SK-MEL-5 (cell line): ENCODE measurements around the gene AIF1L. TPM values are rescaled to one million over a fixed set of nuclear protein-coding genes. Genes with fewer than 3 reads are reported as not detected.

Source experiments
- DNase-seq: peaks from one replicate; pipeline ENCODE4 v3.0.0-alpha.2; 2016; ENCODE audit warnings: low read depth, low spot score
- in situ Hi-C: cut with HindIII; loops from 2 replicates; pipeline ENCODE4 v1.10.0; 2016; ENCODE audit warnings: low sequenced_read_pairs, high pct_unique_total_duplicates, low pct_unique_long_range_greater_than_20kb
- polyA plus RNA-seq, 2 experiments: library from polyadenylated mRNA; depleted of rRNA; stranded (reverse); fragments of >200 nt; gene quantifications; 2 replicates each; pipeline ENCODE4 v1.2.3, GENCODE V29; 2015
- total RNA-seq: library from RNA; depleted of rRNA; stranded (reverse); fragments of >200 nt; shearing (Covaris generic); gene quantifications from 2 replicates; pipeline ENCODE4 v1.2.3, GENCODE V29; 2014; rRNA removed

The AIF1L gene
- total RNA-seq, result 32.6 and 32.7 TPM in 2 replicates
- 20.4 and 22.8 TPM in 2 replicates for polyA plus RNA-seq (2015; cell fraction: cytosol; rRNA removed)
- 13.8 and 14.1 TPM in 2 replicates for polyA plus RNA-seq (2015; cell fraction: nucleus; rRNA removed)

DNA sequence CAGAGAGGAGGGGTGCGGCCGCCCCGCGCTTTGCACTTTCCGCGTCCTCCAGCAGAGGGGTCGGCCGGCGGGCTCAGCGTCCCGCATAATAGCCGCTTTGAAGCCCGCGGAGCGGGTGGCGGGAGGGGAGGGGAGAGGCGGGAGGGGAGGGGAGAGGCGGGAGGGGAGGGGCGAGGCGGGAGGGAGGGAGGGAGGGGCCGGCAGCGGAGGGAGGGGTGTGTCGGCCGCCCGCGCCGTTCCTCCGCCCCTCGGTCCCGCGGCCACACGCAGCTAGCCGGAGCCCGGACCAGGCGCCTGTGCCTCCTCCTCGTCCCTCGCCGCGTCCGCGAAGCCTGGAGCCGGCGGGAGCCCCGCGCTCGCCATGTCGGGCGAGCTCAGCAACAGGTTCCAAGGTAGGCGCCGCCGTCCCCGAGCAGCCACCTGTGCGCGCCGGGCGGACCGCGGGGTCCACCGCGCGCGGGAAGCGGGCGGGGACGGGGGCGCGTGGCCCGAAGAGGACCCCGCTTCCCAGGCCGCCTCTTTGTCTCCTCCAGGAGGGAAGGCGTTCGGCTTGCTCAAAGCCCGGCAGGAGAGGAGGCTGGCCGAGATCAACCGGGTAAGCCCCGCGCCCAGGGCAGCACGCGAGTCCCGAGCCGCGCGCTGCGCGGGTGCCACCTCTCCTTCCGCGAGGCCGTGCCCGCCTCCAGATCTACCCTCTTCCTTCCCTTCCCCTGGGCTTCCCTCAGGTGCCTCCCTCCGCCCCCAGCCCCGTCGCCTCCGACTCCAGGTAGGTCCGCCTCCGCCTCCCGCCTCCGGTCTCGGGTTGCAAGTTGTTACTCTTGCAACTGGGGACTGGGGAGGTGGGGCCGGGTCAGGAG, at the start of gene AIF1L:
Gene AIF1L, plus strand, starts transcription at position 263 of the 857 bp plus-strand sequence. Its CDS starts 99 bp downstream, at position 362.
- peak; percentile 61 for DNase-seq
- in situ Hi-C loops, result no loop called here

GRCh38 chr9:131046581-131047202, 49.6 kb upstream of the AIF1L start:
- DNase-seq, result peak; percentile 76
- in situ Hi-C loops, result no loop called here

DNA sequence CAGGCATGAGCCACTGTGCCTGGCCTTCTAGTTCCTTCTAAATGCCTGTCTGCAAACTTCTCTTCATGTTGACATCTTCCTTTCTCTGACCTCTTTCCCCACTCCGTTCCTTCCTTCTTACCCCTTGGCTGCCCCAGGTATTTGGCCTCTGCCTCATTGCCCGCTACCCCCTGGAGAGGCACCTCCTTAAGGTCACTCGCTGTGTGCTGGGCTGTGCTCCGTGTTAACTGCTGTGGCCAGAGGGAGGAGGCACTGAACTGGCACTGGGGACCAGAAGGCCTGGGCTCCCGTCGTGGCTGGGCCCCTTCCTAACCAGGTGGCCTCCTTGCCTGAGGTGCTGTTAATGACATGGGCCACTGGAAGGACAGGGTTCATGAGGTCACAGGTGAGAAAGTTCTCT, 48.0 kb upstream of the AIF1L start:
- in situ Hi-C loops, result no loop called here
- DNase-seq, result no peak

DNA sequence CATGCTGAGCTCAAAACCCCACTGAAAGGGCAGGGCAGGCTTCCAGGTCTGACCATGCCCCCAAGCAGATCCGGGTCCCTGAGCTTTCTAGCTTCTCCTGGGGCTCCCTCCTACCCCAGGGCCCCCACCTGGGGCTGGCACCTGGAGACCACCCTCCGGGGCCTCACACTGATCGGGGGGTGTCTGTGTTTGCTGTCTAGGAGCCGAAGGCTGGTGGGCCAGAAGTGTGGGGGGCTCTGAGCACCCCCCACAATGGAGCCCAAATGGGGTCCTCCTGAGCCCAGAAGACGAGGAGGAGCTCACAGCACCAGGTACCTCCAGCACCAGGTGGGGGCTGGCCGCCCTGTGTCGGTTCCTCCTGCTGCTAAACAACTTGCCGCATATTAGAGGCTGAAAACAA, 47.5 kb upstream of the AIF1L start:
- no peak for DNase-seq
- in situ Hi-C loops, result no loop called here

- DNase-seq, result peak; percentile 53
Measured at GRCh38 chr9:131049829-131050715, 46.3 kb upstream of the AIF1L start.

DNA sequence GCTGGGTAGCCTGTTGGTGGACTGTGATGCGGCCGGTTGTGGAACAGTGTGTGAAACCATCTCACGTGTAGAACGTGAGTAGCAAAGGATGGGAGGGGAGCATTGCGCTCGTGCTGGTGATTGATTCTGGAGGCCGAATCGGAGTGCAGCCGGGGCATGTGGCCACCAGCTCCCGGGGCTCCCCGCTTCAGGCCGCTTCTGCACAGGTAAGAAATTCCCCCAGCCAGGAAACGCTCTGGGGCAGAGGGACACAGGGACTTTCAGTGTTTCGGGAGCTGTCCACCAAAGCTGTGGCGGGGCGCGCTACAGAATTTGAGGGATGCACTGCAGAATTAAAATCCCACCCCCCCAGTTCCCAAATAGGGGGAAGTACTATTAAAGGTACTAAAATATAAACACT, 45.5 kb upstream of the AIF1L start:
- DNase-seq, result no peak
- in situ Hi-C loops, result no loop called here

More at GRCh38 chr9:131049829-131050715, 46.3 kb upstream of the AIF1L start:
- in situ Hi-C loops, result no loop called here

DNA sequence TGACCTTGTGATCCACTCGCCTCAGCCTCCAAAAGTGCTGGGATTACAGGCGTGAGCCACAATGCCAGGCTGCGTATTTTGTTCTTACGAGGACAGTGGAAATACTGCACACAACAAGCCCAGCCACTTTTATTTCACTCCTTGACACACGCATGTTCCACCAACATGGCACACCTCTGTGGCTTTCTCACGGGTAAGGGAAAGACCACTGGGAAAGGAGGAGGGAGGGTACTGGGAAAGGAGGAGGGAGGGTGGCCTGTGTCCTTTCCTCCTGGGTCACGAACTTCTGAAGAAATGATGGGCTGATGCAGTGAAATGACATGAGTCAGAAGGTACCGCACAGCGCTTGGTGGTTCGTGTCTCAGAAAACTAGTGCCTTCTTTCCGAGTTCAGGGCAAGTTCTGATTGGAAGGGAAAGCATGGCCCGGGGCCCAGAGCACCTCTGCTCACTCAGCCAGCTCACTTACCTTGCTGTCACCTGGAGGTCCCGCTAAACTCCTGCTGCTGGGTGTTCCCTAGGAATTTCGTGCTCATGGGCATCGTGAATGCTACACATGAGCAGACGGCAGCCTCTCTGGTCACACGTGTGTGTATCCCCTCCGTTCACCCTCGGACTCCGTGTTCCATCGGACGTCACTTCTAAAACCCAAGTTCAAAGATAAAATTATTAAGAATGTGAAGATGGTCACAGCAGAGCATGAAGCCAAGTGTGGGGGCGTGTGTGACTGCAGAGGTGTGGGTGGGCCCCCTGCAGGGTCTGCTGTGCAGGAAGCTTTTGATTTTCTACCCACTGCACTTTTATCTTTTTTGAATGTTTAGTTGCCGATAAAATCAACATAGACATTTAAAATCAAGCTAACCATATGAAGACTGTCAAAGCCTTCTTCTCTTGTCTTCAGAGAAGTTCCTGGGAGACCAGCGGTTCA, 44.5 kb upstream of the AIF1L start:
- in situ Hi-C loops, result no loop called here

GRCh38 chr9:131053896-131054295, 42.4 kb upstream of the AIF1L start:
- in situ Hi-C loops, result no loop called here
- DNase-seq, result peak; percentile 99

More for the DNA sequence above, 44.5 kb upstream of the AIF1L start:
- no peak for DNase-seq

- DNase-seq, result no peak
- in situ Hi-C loops, result no loop called here
Measured at GRCh38 chr9:131056781-131057506, 39.4 kb upstream of the AIF1L start.

DNA sequence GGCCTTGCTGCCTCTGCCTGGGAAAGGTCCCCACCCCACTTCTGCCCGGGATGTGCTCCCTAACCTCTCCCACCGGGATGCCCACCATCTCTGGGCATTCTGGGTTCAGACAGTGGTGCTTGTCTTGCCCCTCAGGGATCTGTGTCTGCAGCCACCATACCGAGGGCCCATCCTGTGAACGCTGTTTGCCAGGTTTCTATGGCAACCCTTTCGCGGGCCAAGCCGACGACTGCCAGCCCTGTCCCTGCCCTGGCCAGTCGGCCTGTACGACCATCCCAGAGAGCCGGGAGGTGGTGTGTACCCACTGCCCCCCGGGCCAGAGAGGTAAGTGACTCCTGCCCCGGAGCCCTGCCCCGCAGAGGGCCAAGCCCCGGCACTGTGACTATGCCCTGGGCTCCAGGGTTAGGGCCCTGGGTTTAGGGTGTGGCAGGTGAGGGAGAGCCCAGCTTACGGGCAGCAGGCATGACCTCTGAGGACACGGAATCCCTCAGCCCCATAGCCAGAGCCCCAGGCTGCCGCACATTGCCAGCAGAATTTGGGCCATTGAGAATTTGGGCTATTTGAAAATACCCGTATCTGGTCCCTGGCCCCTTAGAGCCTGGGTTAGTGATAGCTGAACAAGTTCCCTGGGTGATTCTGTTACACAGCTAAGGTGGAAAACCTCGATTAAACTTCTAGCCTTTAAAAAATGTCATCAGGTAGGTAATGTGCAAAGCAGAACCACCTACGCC, 35.3 kb upstream of the AIF1L start:
- in situ Hi-C loops, result no loop called here
- no peak for DNase-seq

DNA sequence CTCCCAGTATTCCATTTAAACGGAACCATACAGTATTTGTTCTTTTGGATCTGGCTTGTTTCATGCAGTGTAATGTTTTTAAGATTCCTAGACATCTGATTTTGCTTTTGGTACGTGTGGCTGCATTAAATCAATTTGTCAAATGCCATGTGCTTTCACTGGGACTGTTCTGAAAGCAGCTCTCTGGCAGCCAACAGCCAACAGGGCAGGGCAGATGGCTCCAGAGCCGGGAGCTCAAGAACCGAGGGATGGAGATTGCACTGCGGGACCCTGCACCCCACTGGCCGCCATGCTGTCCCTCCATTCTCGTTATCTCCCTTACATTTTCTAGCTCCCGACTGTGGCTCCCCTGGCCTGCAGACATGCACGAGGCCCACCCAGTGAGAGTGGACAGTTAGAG, 33.4 kb upstream of the AIF1L start:
- in situ Hi-C loops, result no loop called here
- no peak for DNase-seq

DNA sequence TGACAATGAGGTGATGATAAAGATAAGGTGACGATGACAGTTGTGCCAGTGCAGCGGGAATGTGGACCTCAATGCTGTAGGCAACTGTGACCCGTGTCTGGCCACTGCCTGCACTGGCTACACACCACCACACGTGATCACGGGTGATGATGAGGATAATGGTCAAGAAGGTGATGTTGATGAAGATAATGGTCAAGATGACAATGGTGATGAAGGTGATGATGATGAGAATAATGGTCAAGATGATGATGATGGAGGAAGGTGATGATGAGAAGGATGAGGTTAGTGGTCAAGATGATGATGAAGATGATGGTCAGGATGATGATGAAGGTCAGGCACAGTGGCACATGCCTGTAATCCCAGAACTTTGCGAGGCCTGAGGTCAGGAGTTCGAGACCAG, 30.7 kb upstream of the AIF1L start:
- in situ Hi-C loops, result no loop called here
- no peak for DNase-seq

DNA sequence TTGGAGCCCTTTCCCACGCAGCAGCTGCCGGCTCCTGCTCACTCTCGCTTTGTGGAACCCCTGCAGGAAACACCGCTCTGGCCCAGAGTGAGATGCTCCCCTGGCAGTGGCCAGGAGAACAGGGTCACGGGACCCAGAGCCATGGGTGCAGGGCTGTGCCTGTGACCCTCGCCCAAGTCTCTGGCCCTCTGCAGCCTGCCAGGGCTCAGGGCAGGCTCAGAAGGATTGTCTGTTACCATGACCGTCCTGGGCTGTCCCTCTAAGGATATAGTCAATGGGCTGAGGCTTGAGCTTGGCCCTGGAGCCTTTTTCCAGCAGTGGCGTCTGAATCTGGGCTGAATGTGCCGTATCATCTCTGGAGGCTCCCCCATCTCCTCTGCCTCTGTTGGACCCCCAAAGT, 28.7 kb upstream of the AIF1L start:
- in situ Hi-C loops, result no loop called here
- DNase-seq, result no peak

DNA sequence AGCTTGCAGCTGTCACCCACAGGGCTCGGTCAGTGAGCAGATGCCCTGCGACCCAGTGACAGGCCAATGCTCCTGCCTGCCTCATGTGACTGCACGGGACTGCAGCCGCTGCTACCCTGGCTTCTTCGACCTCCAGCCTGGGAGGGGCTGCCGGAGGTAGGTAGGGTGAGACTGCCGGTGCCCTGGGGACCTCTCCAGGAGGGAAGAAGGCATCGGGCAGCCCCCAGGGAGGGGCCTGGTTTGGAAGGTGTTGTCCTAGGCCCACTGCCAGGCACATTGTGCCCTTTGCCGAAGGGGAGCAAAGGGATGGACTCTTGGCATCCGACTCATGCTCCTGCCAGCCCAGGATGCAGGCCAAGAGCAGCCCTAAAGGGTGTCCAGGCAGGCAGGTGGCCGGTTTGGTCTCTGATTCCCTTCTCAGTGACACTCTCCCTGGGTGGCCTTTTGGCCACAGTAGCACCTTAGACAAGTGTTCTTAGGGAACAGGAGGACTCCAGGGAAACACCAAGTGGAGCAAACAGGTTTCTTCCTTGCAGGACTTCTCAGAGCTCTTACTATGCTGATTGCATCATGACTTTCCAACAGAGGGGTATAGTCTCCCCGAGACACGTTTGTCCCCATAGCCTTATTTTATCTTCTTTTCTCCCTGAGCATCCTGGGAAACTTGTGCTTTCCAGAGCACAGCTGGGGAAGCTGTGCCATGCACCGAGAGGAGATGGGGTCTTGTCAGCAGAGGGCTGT, 28.1 kb upstream of the AIF1L start:
- in situ Hi-C loops, result no loop called here

DNA sequence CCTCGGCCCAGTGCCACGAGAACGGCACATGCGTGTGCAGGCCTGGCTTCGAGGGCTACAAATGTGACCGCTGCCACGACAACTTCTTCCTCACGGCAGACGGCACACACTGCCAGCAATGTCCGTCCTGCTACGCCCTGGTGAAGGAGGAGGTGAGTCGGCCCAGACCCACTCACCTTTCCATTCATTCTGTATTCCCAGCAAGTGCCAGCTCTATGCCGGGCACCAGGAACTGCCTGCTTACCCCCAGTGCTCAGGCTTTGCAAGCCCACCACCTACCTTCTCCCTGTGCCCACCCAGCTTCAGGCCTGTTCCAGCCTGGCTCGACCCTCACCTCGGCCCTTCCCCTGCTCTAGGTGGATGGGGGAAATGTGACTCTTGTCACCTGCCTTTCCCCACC, 26.6 kb upstream of the AIF1L start:
- DNase-seq, result no peak
- in situ Hi-C loops, result no loop called here

More for the DNA sequence above, 28.1 kb upstream of the AIF1L start:
- no peak for DNase-seq
